ENCODE results near the gene GALNT9.

DNA sequence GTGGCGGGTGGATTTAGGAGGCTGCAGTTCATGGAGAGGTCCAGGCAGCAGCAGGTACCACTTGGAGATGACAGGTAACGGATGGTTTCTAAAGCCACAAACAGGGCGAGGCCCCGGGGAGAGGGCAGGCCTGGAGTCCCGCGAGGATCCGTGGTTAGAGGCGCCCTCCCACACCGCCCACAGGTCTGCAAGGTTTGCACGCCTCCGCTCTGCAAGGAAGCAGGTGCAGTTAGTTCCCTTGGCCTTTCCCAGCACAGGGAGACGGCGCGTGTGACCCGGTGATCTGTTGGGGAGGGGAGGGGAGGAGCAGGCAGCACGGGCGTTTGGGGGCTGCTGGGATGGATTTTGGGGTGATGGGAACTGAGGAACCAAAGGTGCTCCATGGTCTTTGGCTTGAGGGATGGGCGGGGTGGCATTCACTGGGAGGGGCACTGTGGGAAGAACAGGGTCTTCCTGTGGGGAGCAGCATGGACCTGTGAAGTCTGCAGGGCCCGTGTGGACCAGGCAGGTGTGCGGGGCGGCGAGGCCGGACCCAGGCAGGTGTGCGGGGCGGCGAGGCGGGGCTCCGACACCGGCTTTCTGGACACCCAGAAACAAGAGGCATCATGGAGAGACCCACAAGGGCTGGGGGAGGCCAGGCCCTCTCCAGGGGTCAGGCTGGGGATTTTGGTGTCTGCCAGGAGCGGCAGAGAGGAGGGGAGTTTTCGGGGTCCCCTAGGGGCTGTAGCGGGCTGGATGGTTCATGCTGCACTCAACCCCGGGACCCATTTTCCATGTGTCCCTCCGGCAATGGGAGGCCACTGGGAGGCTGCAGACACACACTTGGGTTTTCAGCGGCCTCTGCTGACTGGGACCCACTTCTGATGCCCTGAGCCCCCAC, 156.0 kb downstream of the GALNT9 start:
- no peak for TF ChIP-seq CTCF (IDR thresholded peaks at IDR 0.05)
- no peak for TF ChIP-seq POLR2A (IDR thresholded peaks at IDR 0.05)
